ENCODE measurements around the gene C1QB.

GRCh38 chr1:22685591-22686059, 32.6 kb downstream of the C1QB start:
- TF ChIP-seq EGR1 (conservative IDR thresholded peaks at IDR 0.05) (peak; percentile 36; the same call in 1 of the 2 replicates), JUND (IDR thresholded peaks at IDR 0.05; ENCODE audit: borderline replicate concordance, low read depth, low read length) (no peak), JUND (tag; IDR thresholded peaks at IDR 0.05; ENCODE audit: borderline replicate concordance, low read depth, low read length) (no peak), MAX (CRISPR knock-in tag; IDR thresholded peaks at IDR 0.05) (no peak)

Data from K562 (cell line).